ENCODE results near the gene CPA4. TPM values are rescaled to one million over a fixed set of nuclear protein-coding genes. Genes with fewer than 3 reads are reported as not detected.
"Not testable (repeated sequence)": the region's sequence is repeated elsewhere in the genome, so short reads cannot be mapped to it uniquely, and the experiment has no call there.

CPA4 gene
- total RNA-seq = not detected

- DNase-seq = no peak
- TF ChIP-seq EP300 (IDR thresholded peaks at IDR 0.05; ENCODE audit: low read depth) (no peak), POLR2A (IDR thresholded peaks at IDR 0.05) (no peak)
- no peak within 1 kb of the TSS for H3K27ac ChIP-seq
- in situ Hi-C loops (cut with MboI; ENCODE audit: low pct_ligation_motif_present in 1 of 4, low pct_unique_long_range_greater_than_20kb in 1 of 4, low sequenced_read_pairs in 3 of 4) (loop anchor here in 1 of 4 donors (25.0 kb wide), 1 partner anchor 195 kb away; the partner anchor contains the start of gene MEST), intact Hi-C loops (cut with DNase I; ENCODE audit: low total_unique reads) (no loop called here)
- no peaks in the 10 kb centered on the region for H3K9me3 ChIP-seq
- no peaks in the 10 kb centered on the region for H3K36me3 ChIP-seq
- no peaks in the 10 kb centered on the region for H3K27me3 ChIP-seq
- no peaks in the 10 kb centered on the region for H3K4me1 ChIP-seq
- no peak within 1 kb of the TSS for H3K4me3 ChIP-seq
- 47% methylated on average over 1 of the region's 1 CpG; no CpG with 5 or more reads in 1 of the 2 donors for WGBS, 2 donors (ENCODE audit: low coverage in 1 of 2)
Observed at GRCh38 chr7:130292682-130293257, at the start of gene CPA4. CPA4 (plus strand) TSS chr7:130293161; CDS start chr7:130293181, 20 bp downstream.

GRCh38 chr7:130243486-130243885, 49.5 kb upstream of the CPA4 start:
- in situ Hi-C loops (cut with MboI; ENCODE audit: low pct_ligation_motif_present in 1 of 4, low pct_unique_long_range_greater_than_20kb in 1 of 4, low sequenced_read_pairs in 3 of 4) = loop anchor here in 2 of 4 donors (25.0 kb wide), 1 partner anchor 469 kb away; no protein-coding TSS in a partner anchor
- H3K9me3 ChIP-seq; H3K27ac ChIP-seq; H3K4me1 ChIP-seq; H3K4me3 ChIP-seq; intact Hi-C loops (cut with DNase I; ENCODE audit: low total_unique reads); DNase-seq; H3K36me3 ChIP-seq; H3K27me3 ChIP-seq: not testable (repeated sequence)
- 17% methylated on average over 1 of the region's 1 CpG; no CpG with 5 or more reads in 1 of the 2 donors for WGBS, 2 donors (ENCODE audit: low coverage in 1 of 2)

GRCh38 chr7:130246491-130246890, 46.5 kb upstream of the CPA4 start:
- WGBS, 2 donors (ENCODE audit: low coverage in 1 of 2) = 79 to 100% methylated on average over 1 of the region's 1 CpG
- not testable (repeated sequence) for DNase-seq, H3K36me3 ChIP-seq, H3K4me3 ChIP-seq, H3K4me1 ChIP-seq, H3K27ac ChIP-seq, H3K9me3 ChIP-seq, H3K27me3 ChIP-seq
- in situ Hi-C loops (cut with MboI; ENCODE audit: low pct_ligation_motif_present in 1 of 4, low pct_unique_long_range_greater_than_20kb in 1 of 4, low sequenced_read_pairs in 3 of 4) (loop anchor here in 2 of 4 donors (25.0 kb wide), 1 partner anchor 466 kb away; no protein-coding TSS in a partner anchor), intact Hi-C loops (cut with DNase I; ENCODE audit: low total_unique reads) (loop anchor here (2.0 kb wide), 1 partner anchor 78 kb away; no protein-coding TSS in a partner anchor)

- in situ Hi-C loops (cut with MboI; ENCODE audit: low pct_ligation_motif_present in 1 of 4, low pct_unique_long_range_greater_than_20kb in 1 of 4, low sequenced_read_pairs in 3 of 4) = loop anchor here in 2 of 4 donors (25.0 kb wide), 1 partner anchor 463 kb away; no protein-coding TSS in a partner anchor
- intact Hi-C loops (cut with DNase I; ENCODE audit: low total_unique reads); H3K36me3 ChIP-seq: not testable (repeated sequence)
Observed at GRCh38 chr7:130248842-130249241, 44.1 kb upstream of the CPA4 start.

GRCh38 chr7:130249626-130250025, 43.3 kb upstream of the CPA4 start:
- WGBS, 2 donors (ENCODE audit: low coverage in 1 of 2) = 90 to 100% methylated on average over 2 to 3 of the region's 3 CpGs
- H3K36me3 ChIP-seq; H3K4me1 ChIP-seq; intact Hi-C loops (cut with DNase I; ENCODE audit: low total_unique reads); H3K9me3 ChIP-seq; H3K4me3 ChIP-seq; DNase-seq; H3K27me3 ChIP-seq; H3K27ac ChIP-seq: not testable (repeated sequence)
- in situ Hi-C loops (cut with MboI; ENCODE audit: low pct_ligation_motif_present in 1 of 4, low pct_unique_long_range_greater_than_20kb in 1 of 4, low sequenced_read_pairs in 3 of 4) = loop anchor here in 2 of 4 donors (25.0 kb wide), 1 partner anchor 463 kb away; no protein-coding TSS in a partner anchor

More at GRCh38 chr7:130248842-130249241, 44.1 kb upstream of the CPA4 start:
- 87 to 100% methylated on average over 5 of the region's 5 CpGs for WGBS, 2 donors (ENCODE audit: low coverage in 1 of 2)
- H3K27ac ChIP-seq, H3K27me3 ChIP-seq, H3K4me3 ChIP-seq, H3K9me3 ChIP-seq, H3K4me1 ChIP-seq, DNase-seq: not testable (repeated sequence)

GRCh38 chr7:130254555-130254954, 38.4 kb upstream of the CPA4 start:
- 85% methylated on average over 6 of the region's 6 CpGs; no CpG with 5 or more reads in 1 of the 2 donors for WGBS, 2 donors (ENCODE audit: low coverage in 1 of 2)
- in situ Hi-C loops (cut with MboI; ENCODE audit: low pct_ligation_motif_present in 1 of 4, low pct_unique_long_range_greater_than_20kb in 1 of 4, low sequenced_read_pairs in 3 of 4) (no loop called here), intact Hi-C loops (cut with DNase I; ENCODE audit: low total_unique reads) (no loop called here)
- H3K27ac ChIP-seq = no peak overlapping the region
- no peak for DNase-seq
- H3K27me3 ChIP-seq = no peaks in the 10 kb centered on the region
- TF ChIP-seq POLR2A (IDR thresholded peaks at IDR 0.05) (no peak), CTCF (IDR thresholded peaks at IDR 0.05) (no peak), POLR2AphosphoS5 (IDR thresholded peaks at IDR 0.05) (no peak), EP300 (IDR thresholded peaks at IDR 0.05; ENCODE audit: low read depth) (no peak)
- H3K9me3 ChIP-seq = peaks cover 11 to 26% of the 10 kb centered on the region in 2 donors
- no peaks in the 10 kb centered on the region for H3K4me1 ChIP-seq
- no peaks in the 10 kb centered on the region for H3K36me3 ChIP-seq
- H3K4me3 ChIP-seq = no peak overlapping the region

All from transverse colon (tissue), 4 donors.